Measurements from ENCODE around the gene ETV5. TPM values are rescaled to one million over a fixed set of nuclear protein-coding genes. Genes with fewer than 3 reads are reported as not detected.

The ETV5 gene
- total RNA-seq (2022; extraction: Qiagen RNA extraction): 24.5 to 29.4 TPM (median 28.4 TPM) in 5 replicates

GRCh38 chr3:186108941-186109865 is at the start of gene ETV5:
Gene ETV5, minus strand, starts transcription at chr3:186109089. Its CDS starts 3,221 bp downstream, at chr3:186105868.

Other genes starting within 250 kb of the ETV5 start
- gene TRA2B, start 171.1 kb downstream of the ETV5 start, total RNA-seq (2022; extraction: Qiagen RNA extraction): 165 to 192 TPM (median 174 TPM) in 5 replicates

Measured in A549 treated with AZD2906 at 1 μM for 4 hours (cell line).